ENCODE measurements around the gene OTOG.

The OTOG gene

GRCh38 chr11:17532784-17533183 is 14.3 kb upstream of the OTOG start:
- TF ChIP-seq CTCF (IDR thresholded peaks at IDR 0.05; ENCODE audit: extremely low read depth, insufficient read depth, missing control alignments), result no peak
- in situ Hi-C loops (cut with MboI; ENCODE audit: low pct_unique_long_range_greater_than_20kb, low sequenced_read_pairs, unreplicated experiment), result no loop called here

GRCh38 chr11:17533341-17533740 is 13.7 kb upstream of the OTOG start:
- DNase-seq (ENCODE audit: low spot score), result no peak
- TF ChIP-seq CTCF (IDR thresholded peaks at IDR 0.05; ENCODE audit: extremely low read depth, insufficient read depth, missing control alignments), result no peak
- in situ Hi-C loops (cut with MboI; ENCODE audit: low pct_unique_long_range_greater_than_20kb, low sequenced_read_pairs, unreplicated experiment), result no loop called here

More at GRCh38 chr11:17532784-17533183, 14.3 kb upstream of the OTOG start:
- DNase-seq (ENCODE audit: low spot score), result no peak

- TF ChIP-seq CTCF (IDR thresholded peaks at IDR 0.05; ENCODE audit: extremely low read depth, insufficient read depth, missing control alignments), result no peak
- no peak for DNase-seq (ENCODE audit: low spot score)
- in situ Hi-C loops (cut with MboI; ENCODE audit: low pct_unique_long_range_greater_than_20kb, low sequenced_read_pairs, unreplicated experiment), result no loop called here
These were observed 13.2 kb upstream of the OTOG start for GRCh38 chr11:17533778-17534415.

- in situ Hi-C loops (cut with MboI; ENCODE audit: low pct_unique_long_range_greater_than_20kb, low sequenced_read_pairs, unreplicated experiment), result no loop called here
- no peak for TF ChIP-seq CTCF (IDR thresholded peaks at IDR 0.05; ENCODE audit: extremely low read depth, insufficient read depth, missing control alignments)
- no peak for DNase-seq (ENCODE audit: low spot score)
These were observed 11.6 kb upstream of the OTOG start for GRCh38 chr11:17535488-17535887.

GRCh38 chr11:17537261-17537660 is 9.8 kb upstream of the OTOG start:
- no peak for DNase-seq (ENCODE audit: low spot score)
- TF ChIP-seq CTCF (IDR thresholded peaks at IDR 0.05; ENCODE audit: extremely low read depth, insufficient read depth, missing control alignments), result no peak
- in situ Hi-C loops (cut with MboI; ENCODE audit: low pct_unique_long_range_greater_than_20kb, low sequenced_read_pairs, unreplicated experiment), result no loop called here

GRCh38 chr11:17538054-17538453 is 9.0 kb upstream of the OTOG start:
- DNase-seq (ENCODE audit: low spot score), result no peak
- TF ChIP-seq CTCF (IDR thresholded peaks at IDR 0.05; ENCODE audit: extremely low read depth, insufficient read depth, missing control alignments), result no peak
- in situ Hi-C loops (cut with MboI; ENCODE audit: low pct_unique_long_range_greater_than_20kb, low sequenced_read_pairs, unreplicated experiment), result no loop called here
